Measurements from ENCODE around the gene MGME1. TPM values are rescaled to one million over a fixed set of nuclear protein-coding genes. Genes with fewer than 3 reads are reported as not detected.

The MGME1 gene
- total and polyA plus RNA-seq, 2 of the 13 experiments (the other 11 are each of a cell fraction or from before 2014, with no cell fraction given), result 36.7 to 66.6 TPM

- TF ChIP-seq ZBTB39 (CRISPR knock-in tag; IDR thresholded peaks at IDR 0.05), result no peak
- TF ChIP-seq TBX2 (CRISPR knock-in tag; IDR thresholded peaks at IDR 0.05; ENCODE audit: borderline replicate concordance), result 0 out of 2 replicates have a peak, but pooled peaks have one; percentile 46
- no peak for TF ChIP-seq PAXIP1 (CRISPR knock-in tag; conservative IDR thresholded peaks at IDR 0.05)
- TF ChIP-seq SALL2 (CRISPR knock-in tag; IDR thresholded peaks at IDR 0.05), result no peak
- 0 out of 2 replicates have a peak, but pooled peaks have one; percentile 0 for TF ChIP-seq ZNF547 (CRISPR knock-in tag; IDR thresholded peaks at IDR 0.05)
- no peak for TF ChIP-seq ZNF280D (CRISPR knock-in tag; IDR thresholded peaks at IDR 0.05)
- TF ChIP-seq E2F1 (CRISPR knock-in tag; IDR thresholded peaks at IDR 0.05), result no peak
- TF ChIP-seq ZNF382 (CRISPR knock-in tag; IDR thresholded peaks at IDR 0.05; ENCODE audit: borderline replicate concordance), result 0 out of 2 replicates have a peak, but pooled peaks have one; percentile 16
- TF ChIP-seq ZNF788 (CRISPR knock-in tag; IDR thresholded peaks at IDR 0.05; ENCODE audit: borderline replicate concordance), result 0 out of 2 replicates have a peak, but pooled peaks have one; percentile 15
- TF ChIP-seq MBD4 (IDR thresholded peaks at IDR 0.05; ENCODE audit: borderline replicate concordance, low read length), result no peak
- no peak for TF ChIP-seq RARG (CRISPR knock-in tag; IDR thresholded peaks at IDR 0.05; ENCODE audit: low read depth)
- no peak for TF ChIP-seq ZNF615 (CRISPR knock-in tag; IDR thresholded peaks at IDR 0.05; ENCODE audit: borderline replicate concordance)
- no peak for TF ChIP-seq KDM1A (CRISPR knock-in tag; IDR thresholded peaks at IDR 0.05)
- peak; percentile 73 for TF ChIP-seq AGO2 (optimal IDR thresholded peaks at IDR 0.05; ENCODE audit: low read depth, low read length)
Measured at GRCh38 chr20:17952692-17953684, 15.8 kb upstream of the MGME1 start (continued).

Measured in HepG2 (cell line).